Upper lobe of left lung (tissue), 6 donors: ENCODE data around the gene BCAS1. TPM values are rescaled to one million over a fixed set of nuclear protein-coding genes. Genes with fewer than 3 reads are reported as not detected.
A peak's percentile ranks its signal among the peaks of the same experiment; 100 is the strongest.

Source experiments
- ATAC-seq, 2 donors: fragments of 200-7000 bp; cut with Tn5 transposase; one replicate each; pipeline ENCODE4 v1.9.1; 2022; ENCODE audit warnings: mild to moderate bottlenecking in 2 of 2, moderate library complexity in 2 of 2; ENCODE audit not compliant: low FRiP score in 2 of 2
- DNase-seq, 2 donors: peaks; one replicate each; pipeline ENCODE4 v3.0.0-alpha.2; 2019 to 2020
- H3K27ac ChIP-seq, 4 donors: fragments of 200-600 bp; sonication (generic); one replicate each; pipeline ENCODE4 v1.5.1; 2016 to 2019
- H3K27me3 ChIP-seq, 4 donors: fragments of 200-600 bp; sonication (generic); one replicate each; pipeline ENCODE4 v1.5.1; 2017 to 2019
- H3K36me3 ChIP-seq, 4 donors: fragments of 200-600 bp; sonication (generic); one replicate each; pipeline ENCODE4 v1.5.1; 2016 to 2019
- H3K4me1 ChIP-seq, 4 donors: fragments of 200-600 bp; sonication (generic); one replicate each; pipeline ENCODE4 v1.5.1; 2018 to 2019
- H3K4me3 ChIP-seq, 4 donors: fragments of 200-600 bp; sonication (generic); one replicate each; pipeline ENCODE4 v1.5.1; 2017 to 2019; ENCODE audit warnings: mild to moderate bottlenecking in 2 of 4, moderate library complexity in 1 of 4
- H3K9me3 ChIP-seq, 4 donors: fragments of 200-600 bp; sonication (generic); one replicate each; pipeline ENCODE4 v1.5.1; 2018 to 2019
- EP300 ChIP-seq, 4 donors: sonication (generic); formaldehyde crosslinking; IDR thresholded peaks; one replicate each; pipeline ENCODE4 v1.5.1; 2017; ENCODE audit warnings: antibody characterized with exemption in 4 of 4, control low read depth in 2 of 4
- POLR2A ChIP-seq, 4 donors: fragments of 450-650 bp; IDR thresholded peaks; one replicate each; pipeline ENCODE4 v1.5.1; 2016 to 2017; ENCODE audit warnings: antibody characterized with exemption in 4 of 4, mild to moderate bottlenecking in 2 of 4
- POLR2AphosphoS5 ChIP-seq, 2 donors: sonication (generic); formaldehyde crosslinking; IDR thresholded peaks; one replicate each; pipeline ENCODE4 v1.5.1; 2017; ENCODE audit warnings: antibody characterized with exemption in 2 of 2
- WGBS, 2 donors: methylation state at CpG; one replicate each; pipeline ENCODE4 v1.1.5; 2017 to 2018; 5-methylcytosine and 5-hydroxymethylcytosine counted together
- total RNA-seq, 6 donors: library from RNA; depleted of rRNA in 4 of 6; stranded (reverse); fragments of >200 nt in 4 of 6; gene quantifications; one replicate each; pipeline versions ENCODE4 v1.1.0 to v1.2.1, GENCODE V29; 2016 to 2021
- TF ChIP-seq, protein P1 (sequence below), 6 experiments: fragments of 450-650 bp in 4 of 6; fragments of 200-600 bp in 2 of 6; sonication (generic) in 2 of 6; IDR thresholded peaks; one replicate each; pipeline ENCODE4 v1.5.1; 2016 to 2019; ENCODE audit warnings: antibody characterized with exemption in 6 of 6
- donor health status: DM: no; HTN: no; CAD: no; lungs with moderate emphysema.
- donor health status: DM: no; HTN: yes; CAD: no; lungs with severe emphysema.

The BCAS1 gene
- total RNA-seq, 6 donors from 2014 or later: 0.74 to 11.2 (median 1.3) TPM

DNA sequence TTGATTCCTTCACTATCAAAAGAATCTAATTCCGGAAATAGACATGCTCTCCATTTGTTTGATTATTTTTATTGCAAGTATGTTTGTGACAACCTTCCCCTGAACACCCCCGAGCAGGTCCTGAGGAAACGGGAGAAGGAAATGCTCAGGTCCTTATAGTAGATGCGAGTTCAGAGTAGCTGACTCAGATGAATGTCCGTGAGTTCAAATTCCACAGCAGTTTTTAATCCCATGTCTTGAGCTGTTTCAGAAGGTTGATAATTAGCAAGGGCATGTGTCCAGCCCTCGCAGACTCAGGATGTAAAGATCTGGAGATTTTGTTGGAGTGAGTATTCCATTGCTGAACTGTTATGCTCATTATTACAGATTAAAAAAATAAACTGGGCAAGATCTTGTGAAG, 169.3 kb downstream of the BCAS1 start:
- Histone ChIP-seq H3K36me3 (no peaks in the 10 kb centered on the region), H3K4me1 (peaks cover 14 to 31% (median 22%) of the 10 kb centered on the region in 4 donors), H3K27ac (peak overlapping the region in 3 of 4 donors; percentile 28 to 73 (median 39)), H3K4me3 (no peak overlapping the region), H3K9me3 (no peaks in the 10 kb centered on the region), H3K27me3 (no peaks in the 10 kb centered on the region)
- WGBS, 2 donors: 42 to 46% methylated on average over 6 of the region's 6 CpGs
- TF ChIP-seq, protein P1, sequence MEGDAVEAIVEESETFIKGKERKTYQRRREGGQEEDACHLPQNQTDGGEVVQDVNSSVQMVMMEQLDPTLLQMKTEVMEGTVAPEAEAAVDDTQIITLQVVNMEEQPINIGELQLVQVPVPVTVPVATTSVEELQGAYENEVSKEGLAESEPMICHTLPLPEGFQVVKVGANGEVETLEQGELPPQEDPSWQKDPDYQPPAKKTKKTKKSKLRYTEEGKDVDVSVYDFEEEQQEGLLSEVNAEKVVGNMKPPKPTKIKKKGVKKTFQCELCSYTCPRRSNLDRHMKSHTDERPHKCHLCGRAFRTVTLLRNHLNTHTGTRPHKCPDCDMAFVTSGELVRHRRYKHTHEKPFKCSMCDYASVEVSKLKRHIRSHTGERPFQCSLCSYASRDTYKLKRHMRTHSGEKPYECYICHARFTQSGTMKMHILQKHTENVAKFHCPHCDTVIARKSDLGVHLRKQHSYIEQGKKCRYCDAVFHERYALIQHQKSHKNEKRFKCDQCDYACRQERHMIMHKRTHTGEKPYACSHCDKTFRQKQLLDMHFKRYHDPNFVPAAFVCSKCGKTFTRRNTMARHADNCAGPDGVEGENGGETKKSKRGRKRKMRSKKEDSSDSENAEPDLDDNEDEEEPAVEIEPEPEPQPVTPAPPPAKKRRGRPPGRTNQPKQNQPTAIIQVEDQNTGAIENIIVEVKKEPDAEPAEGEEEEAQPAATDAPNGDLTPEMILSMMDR (IDR thresholded peaks at IDR 0.05): no peak
- TF ChIP-seq EP300 (IDR thresholded peaks at IDR 0.05) (no peak), POLR2A (IDR thresholded peaks at IDR 0.05) (no peak), POLR2AphosphoS5 (IDR thresholded peaks at IDR 0.05) (no peak)
- no peak for ATAC-seq
- no peak for DNase-seq

DNA sequence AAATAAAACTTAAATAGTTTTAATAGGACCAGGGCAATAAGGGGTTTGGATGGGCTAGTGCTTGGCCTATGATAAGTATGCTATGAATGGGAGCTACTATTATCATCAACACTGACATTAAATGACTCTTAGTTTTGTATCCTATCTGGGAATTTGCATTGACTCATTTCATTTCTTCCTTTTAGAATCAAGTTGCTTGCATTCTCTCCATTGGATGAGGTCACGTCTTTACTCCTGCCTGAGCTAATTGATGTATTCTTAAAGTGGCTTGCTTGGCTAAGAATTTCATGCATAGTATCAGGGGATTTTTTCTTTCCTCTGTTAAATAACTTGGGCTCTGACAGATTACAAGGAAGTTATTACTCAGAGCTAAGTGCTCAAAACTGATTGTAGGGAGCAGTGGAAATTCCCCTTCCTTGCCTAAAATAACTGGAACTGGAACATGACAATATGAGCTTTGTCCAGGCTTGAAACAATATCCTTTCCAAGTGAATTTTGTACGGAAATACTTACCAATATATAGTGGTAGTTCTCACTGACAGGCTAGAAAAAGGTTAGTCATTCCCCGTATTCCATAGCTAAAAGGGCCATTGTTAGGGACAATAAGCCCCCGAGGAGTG, 169.9 kb downstream of the BCAS1 start:
- H3K9me3 ChIP-seq: no peaks in the 10 kb centered on the region
- peak in 1 of 2 donors; percentile 77 for ATAC-seq
- DNase-seq: no peak
- peak overlapping the region in 3 of 4 donors; percentile 29 to 73 (median 39) for H3K27ac ChIP-seq
- peaks cover 14 to 30% (median 22%) of the 10 kb centered on the region in 4 donors for H3K4me1 ChIP-seq
- no peaks in the 10 kb centered on the region for H3K27me3 ChIP-seq
- no peak for TF ChIP-seq POLR2AphosphoS5 (IDR thresholded peaks at IDR 0.05)
- no peak overlapping the region for H3K4me3 ChIP-seq
- WGBS, 2 donors: 40 to 45% methylated on average over 4 of the region's 4 CpGs
- no peaks in the 10 kb centered on the region for H3K36me3 ChIP-seq

DNA sequence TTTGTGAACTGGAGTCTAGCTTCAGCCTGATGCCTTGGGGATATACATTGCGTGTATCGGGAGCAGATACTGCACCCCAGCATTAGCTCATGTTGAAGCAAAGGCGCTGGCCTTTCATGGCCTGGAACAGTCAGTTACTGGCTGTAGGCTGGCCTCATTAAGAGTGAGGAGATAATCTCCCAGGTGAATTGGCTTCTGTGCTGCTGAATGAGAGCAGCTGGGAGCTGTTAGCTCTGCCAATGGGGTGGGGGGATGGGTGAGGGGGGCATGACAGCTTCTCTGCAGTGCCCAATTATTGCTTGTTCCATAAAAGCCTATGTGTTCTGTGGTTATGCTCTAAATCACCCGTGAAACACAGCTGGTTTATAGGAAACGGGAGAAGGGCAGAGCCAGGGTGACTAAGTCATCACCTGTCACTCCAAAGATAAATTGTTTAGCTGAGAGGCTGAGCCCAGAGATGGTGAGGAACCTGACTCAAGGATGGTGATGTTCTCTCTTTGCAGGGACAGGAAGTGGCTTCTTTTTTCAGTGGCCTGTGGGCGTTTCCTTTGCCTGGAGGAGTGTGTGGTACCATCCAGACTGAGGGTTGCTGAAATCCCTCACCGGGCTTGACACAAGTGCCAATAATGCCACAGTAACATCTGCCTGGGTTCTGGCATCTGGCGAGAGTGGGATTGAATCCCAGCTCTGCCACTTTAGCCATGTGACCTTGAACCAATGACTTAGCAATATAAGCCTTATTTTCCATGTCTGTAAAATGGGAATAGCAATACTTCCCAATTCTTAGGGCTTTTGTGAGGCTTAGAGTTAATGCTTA, 170.8 kb downstream of the BCAS1 start:
- no peaks in the 10 kb centered on the region for H3K9me3 ChIP-seq
- no peaks in the 10 kb centered on the region for H3K36me3 ChIP-seq
- no peak overlapping the region for H3K4me3 ChIP-seq
- peak in 1 of 2 donors; percentile 59 for TF ChIP-seq POLR2AphosphoS5 (IDR thresholded peaks at IDR 0.05)
- TF ChIP-seq, protein P1 (IDR thresholded peaks at IDR 0.05): no peak
- peaks cover 14 to 30% (median 22%) of the 10 kb centered on the region in 4 donors for H3K4me1 ChIP-seq
- WGBS, 2 donors: 60 to 62% methylated on average over 8 of the region's 8 CpGs
- peak overlapping the region in 3 of 4 donors; percentile 32 to 73 (median 60) for H3K27ac ChIP-seq
- H3K27me3 ChIP-seq: no peaks in the 10 kb centered on the region
- ATAC-seq (peak; percentile 64 to 78), DNase-seq (peak in 1 of 2 donors; percentile 69)

DNA sequence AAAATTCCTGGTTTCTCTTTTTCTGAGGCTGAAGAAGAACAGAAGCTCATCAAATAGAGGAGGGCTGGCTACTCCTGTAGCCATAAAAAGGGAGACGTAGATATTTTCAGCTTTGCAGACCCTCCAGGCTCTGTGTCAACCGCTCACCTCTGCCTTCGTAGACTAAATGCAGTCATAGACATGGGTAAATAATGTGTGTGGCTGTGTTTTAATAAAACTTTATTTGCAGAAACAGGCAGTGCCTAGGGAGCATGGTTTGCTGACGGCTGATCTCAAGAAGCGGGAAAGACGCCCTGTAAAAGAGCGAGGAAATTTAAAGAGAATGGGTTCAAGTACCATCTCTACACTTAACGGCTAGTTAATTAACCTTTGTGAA, 171.8 kb downstream of the BCAS1 start:
- TF ChIP-seq POLR2AphosphoS5 (IDR thresholded peaks at IDR 0.05) (no peak), POLR2A (IDR thresholded peaks at IDR 0.05) (no peak), EP300 (IDR thresholded peaks at IDR 0.05) (no peak)
- TF ChIP-seq, protein P1 (IDR thresholded peaks at IDR 0.05): no peak

DNA sequence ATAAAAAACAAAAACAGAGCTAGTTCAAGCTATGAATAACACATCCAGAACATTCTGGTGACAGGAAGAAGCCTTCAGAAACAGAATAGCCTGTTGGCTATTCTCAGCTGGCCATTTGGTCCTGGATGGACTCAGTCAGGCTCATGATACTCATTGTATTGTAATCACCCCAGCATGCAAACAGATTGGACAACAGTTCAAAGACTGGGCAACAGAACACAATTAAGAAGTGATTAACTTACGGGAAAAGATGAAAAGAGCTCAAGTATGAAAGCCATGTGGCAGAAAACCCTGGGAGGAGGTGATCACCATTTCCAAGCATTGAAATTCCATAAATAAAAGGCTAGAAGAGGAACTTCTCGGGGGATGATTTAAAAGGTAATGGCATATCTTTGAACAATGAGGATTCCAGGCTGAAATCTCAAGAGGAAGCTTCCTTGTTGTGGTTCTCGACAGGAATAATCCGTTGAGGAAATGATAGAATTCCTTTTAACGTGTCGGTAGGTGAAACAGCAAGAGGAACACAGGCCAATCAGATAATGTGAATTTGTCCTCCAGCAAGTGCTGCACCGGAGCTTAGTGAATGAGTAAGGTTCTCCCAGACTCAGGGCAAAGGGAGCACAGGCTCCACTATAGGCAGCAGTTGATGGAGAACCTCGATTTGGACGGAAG, 172.4 kb downstream of the BCAS1 start:
- Histone ChIP-seq H3K27me3 (no peaks in the 10 kb centered on the region), H3K9me3 (no peaks in the 10 kb centered on the region), H3K4me3 (no peak overlapping the region), H3K27ac (peak overlapping the region in 3 of 4 donors; percentile 17 to 61 (median 32)), H3K4me1 (peaks cover 14 to 30% (median 22%) of the 10 kb centered on the region in 4 donors), H3K36me3 (no peaks in the 10 kb centered on the region)
- TF ChIP-seq POLR2AphosphoS5 (IDR thresholded peaks at IDR 0.05): no peak
- TF ChIP-seq POLR2A (IDR thresholded peaks at IDR 0.05): no peak
- TF ChIP-seq, protein P1 (IDR thresholded peaks at IDR 0.05): no peak
- no peak for TF ChIP-seq EP300 (IDR thresholded peaks at IDR 0.05)
- DNase-seq (no peak), ATAC-seq (no peak)
- 45 to 52% methylated on average over 8 to 9 of the region's 9 CpGs for WGBS, 2 donors

More for the DNA sequence above, 171.8 kb downstream of the BCAS1 start:
- no peaks in the 10 kb centered on the region for H3K9me3 ChIP-seq
- 95 to 96% methylated on average over 8 of the region's 8 CpGs for WGBS, 2 donors
- peaks cover 14 to 30% (median 22%) of the 10 kb centered on the region in 4 donors for H3K4me1 ChIP-seq
- ATAC-seq (no peak), DNase-seq (no peak)
- H3K4me3 ChIP-seq: no peak overlapping the region
- no peaks in the 10 kb centered on the region for H3K27me3 ChIP-seq
- H3K27ac ChIP-seq: peak overlapping the region in 2 of 4 donors; percentile 32 to 61
- no peaks in the 10 kb centered on the region for H3K36me3 ChIP-seq
